GM12878 (cell line): ENCODE data around the gene WFIKKN1. TPM values are rescaled to one million over a fixed set of nuclear protein-coding genes. Genes with fewer than 3 reads are reported as not detected.

Experiments
- ATAC-seq: fragments of 200-7000 bp; cut with Tn5 transposase; 3 replicates; pipeline ENCODE4 v1.9.1; 2020; ENCODE audit warnings: mild to moderate bottlenecking, moderate library complexity
- BruUV-seq: library from RNA; stranded (reverse); fragments of 400-500 nt; replicated peaks from 2 replicates; lab custom pipeline; 2021; lab: Mats Ljungman, UMichigan
- CTCF ChIA-PET: fragments of 300-600 bp; sonication (Branson Sonifier 250); formaldehyde crosslinking; extraction: SDS; loops from one replicate; lab custom pipeline; 2021; ENCODE audit warnings: inconsistent platforms; lab: Yijun Ruan, JAX
- POLR2A ChIA-PET: fragments of 350-600 bp; formaldehyde crosslinking; extraction: SDS; loops from one replicate; lab custom pipeline; 2021; ENCODE audit warnings: inconsistent platforms; lab: Charles Lee
- RAD21 ChIA-PET: fragments of 300-600 bp; sonication (Branson Sonifier 250); formaldehyde crosslinking; loops from one replicate; lab custom pipeline; 2023; ENCODE audit warnings: antibody characterized with exemption; ENCODE audit not compliant: unreplicated experiment; lab: Charles Lee
- SMC1A ChIA-PET: fragments of 300-600 bp; sonication (Branson Sonifier 250); formaldehyde crosslinking; loops from one replicate; lab custom pipeline; 2023; ENCODE audit not compliant: unreplicated experiment, uncharacterized antibody; lab: Charles Lee
- DNase-seq: peaks from one replicate; pipeline ENCODE4 v3.0.0-alpha.2; 2011; ENCODE audit warnings: low read depth, low spot score
- FAIRE-seq: peaks from 3 replicates; lab custom pipeline; 2011; peaks lifted over from hg19 to GRCh38; lab: Jason Lieb, UNC
- H2AFZ ChIP-seq: 2 replicates; pipeline ENCODE4 v1.6.0; 2011; ENCODE audit warnings: low read depth, low read length, control low read depth; ENCODE audit not compliant: control insufficient read depth
- H3K27ac ChIP-seq: 2 replicates; pipeline ENCODE4 v1.5.1; 2011; ENCODE audit warnings: control low read depth; ENCODE audit not compliant: control insufficient read depth, insufficient read depth
- H3K27me3 ChIP-seq, 2 experiments: replicated peaks in 1 of 2; 2 replicates each; pipeline versions ENCODE4 v1.6.0 to v1.6.1; 2011; ENCODE audit warnings: low read length in 1 of 2; ENCODE audit not compliant: control insufficient read depth in 2 of 2, insufficient read depth in 2 of 2
- H3K36me3 ChIP-seq, 2 experiments: 2 replicates each; pipeline ENCODE4 v1.5.1; 2011; ENCODE audit warnings: low read length in 1 of 2; ENCODE audit not compliant: control insufficient read depth in 2 of 2, insufficient read depth in 2 of 2
- H3K4me1 ChIP-seq: 2 replicates; pipeline ENCODE4 v1.6.1; 2011; ENCODE audit warnings: mild to moderate bottlenecking, low read length, moderate library complexity, mixed read lengths; ENCODE audit not compliant: control insufficient read depth, insufficient read depth
- H3K4me2 ChIP-seq: 2 replicates; pipeline ENCODE4 v1.6.0; 2011; ENCODE audit warnings: control low read depth; ENCODE audit not compliant: control insufficient read depth, insufficient read depth
- H3K4me3 ChIP-seq: fragments of 200-600 bp; sonication (generic); 2 replicates; pipeline ENCODE4 v1.5.1; 2016
- H3K79me2 ChIP-seq: 2 replicates; pipeline ENCODE4 v1.6.0; 2011; ENCODE audit warnings: low read length; ENCODE audit not compliant: control insufficient read depth, insufficient read depth
- H3K9ac ChIP-seq: 2 replicates; pipeline ENCODE4 v1.8.0; 2011; ENCODE audit warnings: low read length, control low read depth, mixed read lengths; ENCODE audit not compliant: control insufficient read depth, insufficient read depth
- H3K9me3 ChIP-seq: replicated peaks from 3 replicates; pipeline ENCODE4 v1.5.1; 2011; ENCODE audit warnings: mild to moderate bottlenecking, low read length; ENCODE audit not compliant: control insufficient read depth, insufficient read depth
- H4K20me1 ChIP-seq: 2 replicates; pipeline ENCODE4 v1.6.0; 2011; ENCODE audit not compliant: control insufficient read depth, insufficient read depth
- CBFB ChIP-seq: IDR thresholded peaks from 2 replicates; pipeline ENCODE4 v1.6.1; 2016; ENCODE audit warnings: antibody characterized with exemption, low read depth
- KLF5 ChIP-seq: fragments of 450-650 bp; IDR thresholded peaks from 2 replicates; pipeline ENCODE4 v1.6.1; 2014; ENCODE audit warnings: mild to moderate bottlenecking; ENCODE audit not compliant: partially characterized antibody
- MTA3 ChIP-seq: IDR thresholded peaks from 2 replicates; pipeline ENCODE4 v1.6.1; 2012; ENCODE audit warnings: low read length, inconsistent platforms, borderline replicate concordance
- SREBF1 ChIP-seq: IDR thresholded peaks from 2 replicates; pipeline ENCODE4 v1.6.1; 2012; ENCODE audit warnings: mild to moderate bottlenecking, low read length
- ZNF384 ChIP-seq: IDR thresholded peaks from 2 replicates; pipeline ENCODE4 v1.6.1; 2012; ENCODE audit warnings: low read depth, mild to moderate bottlenecking, low read length, improper control_type of control experiment, borderline replicate concordance
- WGBS: methylation state at CpG from one replicate; pipeline ENCODE4 v1.1.6; 2016; ENCODE audit warnings: low lambda C conversion rate; ENCODE audit not compliant: insufficient replicate concordance, insufficient coverage; ENCODE audit errors: missing lambda C conversion rate; 5-methylcytosine and 5-hydroxymethylcytosine counted together
- in situ Hi-C: fragments of 300-500 bp; cut with MboI; formaldehyde crosslinking; loops from 9 replicates; pipeline ENCODE4 v1.14.3; 2018; ENCODE audit warnings: mixed read lengths
- intact Hi-C: fragments of 100-400 bp; cut with micrococcal nuclease; formaldehyde crosslinking; loops from one replicate; pipeline ENCODE4 v1.14.2; 2022; ENCODE audit not compliant: unreplicated experiment
- polyA plus RNA-seq, 11 experiments: library from polyadenylated mRNA; depleted of rRNA in 4 of 11; unstranded in 6 of 11; stranded (reverse) in 5 of 11; fragments of >200 nt; fragmentation: Nextera tagmentation in 4 of 11; fragmentation: Illumina TruSeq in 1 of 11; extraction: Ambion mirVana in 4 of 11; extraction: Trizol in 1 of 11; gene quantifications; 1 replicate in 1 of 11; 2 replicates in 10 of 11; pipeline versions ENCODE4 v1.2.1 to v1.2.3, GENCODE V29; 2011 to 2016; ENCODE audit warnings: inconsistent platforms in 2 of 11, missing spikeins in 2 of 11, low read depth in 1 of 11
- total RNA-seq, 4 experiments: library from RNA; depleted of rRNA in 3 of 4; stranded (reverse); fragments of >200 nt in 3 of 4; fragmentation: Illumina TruSeq in 1 of 4; extraction: Trizol in 1 of 4; gene quantifications; 2 replicates each; pipeline versions ENCODE4 v1.2.1 to v1.2.3, GENCODE V29; 2013 to 2021
- TF ChIP-seq, protein P1 (sequence below): fragments of 450-650 bp; IDR thresholded peaks from 2 replicates; pipeline ENCODE4 v1.6.1; 2017; ENCODE audit warnings: borderline replicate concordance
- TF ChIP-seq, protein P2 (sequence below): IDR thresholded peaks from 2 replicates; pipeline ENCODE4 v1.6.1; 2011; ENCODE audit warnings: low read depth, low read length, improper control_type of control experiment, borderline replicate concordance

The WFIKKN1 gene
- total and polyA plus RNA-seq, 10 of the 15 experiments (the other 5 are each of a cell fraction or from before 2014, with no cell fraction given), result 0.01 to 0.41 (median 0.05) TPM; not detected in 2

DNA sequence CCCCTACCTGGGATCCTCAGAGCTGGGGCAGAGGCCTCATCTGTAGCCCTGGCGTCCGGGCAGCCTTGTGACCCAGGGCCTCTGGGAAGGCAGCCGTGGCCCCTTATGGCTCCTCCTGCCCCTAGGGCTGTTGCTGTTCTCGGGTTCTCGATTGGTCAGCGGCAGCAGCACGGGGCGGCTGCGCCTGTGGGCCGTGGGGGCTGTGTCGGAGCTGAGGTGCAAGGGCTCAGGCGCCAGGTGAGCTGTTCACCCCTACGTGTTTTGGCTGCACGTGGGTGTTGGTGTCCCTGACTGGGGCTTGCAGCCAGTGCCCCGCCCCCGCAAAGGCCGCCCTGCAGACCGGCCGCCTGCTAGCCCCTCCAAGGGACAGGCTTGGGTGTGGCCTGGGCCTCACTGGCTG is 31.3 kb downstream of the WFIKKN1 start:
- TF ChIP-seq SREBF1 (no peak), KLF5 (no peak), MTA3 (no peak), CBFB (no peak), ZNF384 (no peak)
- TF ChIP-seq, protein P1, sequence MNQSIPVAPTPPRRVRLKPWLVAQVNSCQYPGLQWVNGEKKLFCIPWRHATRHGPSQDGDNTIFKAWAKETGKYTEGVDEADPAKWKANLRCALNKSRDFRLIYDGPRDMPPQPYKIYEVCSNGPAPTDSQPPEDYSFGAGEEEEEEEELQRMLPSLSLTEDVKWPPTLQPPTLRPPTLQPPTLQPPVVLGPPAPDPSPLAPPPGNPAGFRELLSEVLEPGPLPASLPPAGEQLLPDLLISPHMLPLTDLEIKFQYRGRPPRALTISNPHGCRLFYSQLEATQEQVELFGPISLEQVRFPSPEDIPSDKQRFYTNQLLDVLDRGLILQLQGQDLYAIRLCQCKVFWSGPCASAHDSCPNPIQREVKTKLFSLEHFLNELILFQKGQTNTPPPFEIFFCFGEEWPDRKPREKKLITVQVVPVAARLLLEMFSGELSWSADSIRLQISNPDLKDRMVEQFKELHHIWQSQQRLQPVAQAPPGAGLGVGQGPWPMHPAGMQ, result no peak
- TF ChIP-seq, protein P2, sequence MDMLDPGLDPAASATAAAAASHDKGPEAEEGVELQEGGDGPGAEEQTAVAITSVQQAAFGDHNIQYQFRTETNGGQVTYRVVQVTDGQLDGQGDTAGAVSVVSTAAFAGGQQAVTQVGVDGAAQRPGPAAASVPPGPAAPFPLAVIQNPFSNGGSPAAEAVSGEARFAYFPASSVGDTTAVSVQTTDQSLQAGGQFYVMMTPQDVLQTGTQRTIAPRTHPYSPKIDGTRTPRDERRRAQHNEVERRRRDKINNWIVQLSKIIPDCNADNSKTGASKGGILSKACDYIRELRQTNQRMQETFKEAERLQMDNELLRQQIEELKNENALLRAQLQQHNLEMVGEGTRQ, result no peak
- in situ Hi-C loops, result loop anchor here (10.0 kb wide), 1 partner anchor 267 kb away; the partner anchor contains the start of gene NME4
- SMC1A ChIA-PET, result no interaction called here
- H3K9me3 ChIP-seq, result no peaks in the 10 kb centered on the region
- no peaks in the 10 kb centered on the region for H3K79me2 ChIP-seq
- FAIRE-seq, result no peak
- no peak for ATAC-seq
- peaks cover 3% of the 10 kb centered on the region; the same call in 1 of the 2 replicates for H3K4me1 ChIP-seq
- no peak overlapping the region for H3K4me3 ChIP-seq
- no TSS peak for BruUV-seq
- no peak overlapping the region for H2AFZ ChIP-seq
- CTCF ChIA-PET, result interaction anchor here (0.7 to 2.0 kb wide), 2 partner anchors 10 to 14 kb away, joined by 3 to 7 read pairs; no protein-coding TSS in a partner anchor
- intact Hi-C loops, result loop anchor here (10.0 kb wide), 1 partner anchor 267 kb away; the partner anchor contains the start of gene NME4
- H3K9ac ChIP-seq, result no peak overlapping the region
- H3K27me3 ChIP-seq, result no peaks in the 10 kb centered on the region
- H3K4me2 ChIP-seq, result no peak overlapping the region
- no peak for DNase-seq
- no peaks in the 10 kb centered on the region for H4K20me1 ChIP-seq
- RAD21 ChIA-PET, result no interaction called here
- POLR2A ChIA-PET, result interaction anchor here (1.4 kb wide), 1 partner anchor 19 kb away, joined by 3 read pairs; no protein-coding TSS in a partner anchor
- H3K36me3 ChIP-seq, result no peaks in the 10 kb centered on the region; a peak in 2 of 4 replicates
- H3K27ac ChIP-seq, result no peak overlapping the region
- 96% methylated on average over 19 of the region's 19 CpGs for WGBS
